NCI-H526 treated with DMSO at 0.1 percent for 48 hours (cell line): Measurements from ENCODE around the gene CRTC1.
A peak's percentile ranks its signal among the peaks of the same experiment; 100 is the strongest.

Experiments
- DNase-seq: peaks from one replicate; lab custom pipeline; 2025; lab: John Stamatoyannopoulos, UW

The CRTC1 gene

DNA sequence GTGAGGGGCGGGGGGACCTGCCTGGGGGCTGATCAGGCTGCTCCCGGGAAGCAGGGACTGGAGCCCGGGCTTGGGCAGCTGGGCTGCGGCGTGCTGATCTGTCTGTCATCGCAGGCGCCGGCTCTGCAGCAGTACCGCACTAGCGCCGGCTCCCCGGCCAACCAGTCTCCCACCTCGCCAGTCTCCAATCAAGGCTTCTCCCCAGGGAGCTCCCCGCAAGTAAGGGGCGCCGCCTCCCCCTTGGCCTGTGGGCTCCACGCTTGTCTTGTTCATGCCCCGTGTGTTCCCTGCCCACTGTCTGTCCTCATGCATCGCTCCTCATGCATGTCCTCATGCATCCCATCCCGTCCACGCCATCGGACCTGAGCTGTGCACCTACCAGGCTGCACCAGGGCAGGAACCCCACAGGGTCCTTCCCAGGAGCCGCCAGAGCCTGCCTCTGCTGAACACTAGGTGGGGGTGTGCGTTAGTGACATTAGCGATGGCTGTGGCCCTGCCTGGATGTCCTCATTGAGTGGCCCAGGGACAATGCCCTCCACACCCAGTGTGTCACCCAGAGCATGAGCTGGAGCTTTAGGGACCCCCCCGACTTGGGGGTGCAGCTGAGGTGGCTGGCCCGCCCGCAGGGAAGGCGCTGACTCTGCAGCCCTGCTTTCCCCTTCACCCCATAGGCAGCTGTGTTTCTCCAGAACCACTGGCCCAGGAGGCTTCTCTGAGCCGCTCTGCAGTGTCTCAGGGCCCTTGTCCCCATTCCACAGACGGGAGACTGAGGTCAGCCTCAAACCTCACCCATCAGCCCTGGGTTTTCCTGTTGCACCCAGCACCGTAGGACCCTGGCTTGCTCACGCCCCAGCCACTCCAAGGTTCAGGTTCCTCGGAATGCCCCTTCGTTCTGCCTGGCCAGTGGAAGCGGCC is 88.1 kb downstream of the CRTC1 start:
- peak; percentile 10 for DNase-seq

DNA sequence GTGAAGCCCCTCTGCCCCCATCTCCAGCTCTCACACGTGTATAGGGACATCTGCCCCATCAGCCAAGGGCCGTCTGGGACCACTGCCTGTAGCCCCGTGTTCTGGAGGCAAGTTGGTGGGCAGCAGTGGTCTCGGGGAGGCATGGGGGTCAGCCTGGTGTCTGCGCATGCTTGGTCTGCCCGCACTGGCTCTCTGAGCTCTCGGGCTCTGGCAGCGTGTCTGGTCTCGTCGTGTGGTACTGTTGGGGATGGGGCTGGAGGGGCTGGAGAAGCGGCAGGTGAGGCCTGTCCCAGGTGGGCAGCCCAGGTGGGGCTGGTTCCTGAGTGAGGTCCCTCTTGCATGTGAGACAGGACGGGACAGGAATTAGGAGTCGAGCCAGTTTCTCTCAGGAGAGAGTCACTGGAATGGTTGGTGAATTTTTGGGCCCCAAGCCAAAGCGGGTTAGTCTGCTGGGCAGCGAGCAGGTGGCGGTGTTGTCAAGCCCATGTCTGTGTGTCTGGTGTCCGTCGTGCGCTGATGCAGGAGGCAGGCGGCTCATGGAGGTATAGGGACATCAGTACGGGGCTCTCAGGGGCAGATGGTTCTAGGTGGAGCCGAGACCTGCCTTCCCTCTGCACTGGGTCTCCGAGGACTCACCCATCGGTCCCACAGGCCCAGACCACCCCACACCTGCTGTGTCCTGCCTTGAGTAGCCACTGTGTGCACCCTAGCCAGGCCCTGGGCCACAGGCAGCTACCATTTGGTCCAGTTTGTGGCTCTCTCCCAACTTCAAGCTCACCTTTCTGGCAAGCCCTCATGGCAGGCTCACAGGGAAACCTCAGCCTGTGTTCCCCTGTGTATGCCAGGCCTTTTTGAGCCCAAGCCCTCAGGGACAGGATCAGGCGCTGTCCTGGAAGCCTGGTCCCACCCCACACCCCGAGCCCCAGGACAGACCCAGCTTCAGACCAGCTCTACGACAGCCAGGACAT is 89.4 kb downstream of the CRTC1 start:
- DNase-seq, result no peak

DNA sequence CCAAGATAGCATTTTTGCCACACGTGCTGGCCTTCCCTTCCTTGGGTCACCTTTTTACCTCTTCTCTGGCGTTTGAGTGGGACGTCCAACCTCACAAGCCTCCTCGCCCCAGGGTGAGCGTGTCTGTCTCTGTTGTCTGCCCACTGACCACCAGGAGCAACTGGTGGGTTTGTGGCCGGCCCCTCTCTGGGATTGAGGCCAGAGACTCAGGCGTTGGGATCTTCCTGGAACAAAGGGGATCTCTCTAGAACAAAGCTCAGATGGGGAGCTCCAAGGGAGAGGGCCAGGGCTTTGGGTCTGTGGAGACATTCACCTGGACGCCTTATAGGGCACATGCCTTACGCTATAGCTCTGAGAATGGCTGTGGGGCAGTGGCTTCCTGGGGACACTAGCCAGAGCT is 90.2 kb downstream of the CRTC1 start:
- no peak for DNase-seq

DNA sequence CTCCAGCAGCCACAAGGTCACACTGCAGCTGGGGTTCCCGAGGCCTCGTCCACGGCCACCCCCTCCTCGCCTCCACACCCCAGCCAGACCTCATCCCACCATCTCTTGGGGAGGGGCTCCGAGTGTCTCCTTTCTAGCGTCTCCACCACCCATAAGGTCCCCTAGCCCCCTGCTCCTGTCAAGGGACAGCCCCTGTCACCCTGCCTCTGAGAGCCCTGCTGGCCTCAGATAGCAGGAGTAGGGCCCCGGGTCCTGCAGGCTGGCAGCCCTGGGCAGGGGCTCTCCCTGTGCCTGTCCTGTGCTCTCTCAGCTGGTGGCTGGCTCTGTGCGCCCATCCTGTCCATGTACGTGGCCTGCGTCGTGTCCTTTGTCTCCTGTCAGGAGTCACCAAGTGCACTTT is 90.6 kb downstream of the CRTC1 start:
- DNase-seq, result no peak

DNA sequence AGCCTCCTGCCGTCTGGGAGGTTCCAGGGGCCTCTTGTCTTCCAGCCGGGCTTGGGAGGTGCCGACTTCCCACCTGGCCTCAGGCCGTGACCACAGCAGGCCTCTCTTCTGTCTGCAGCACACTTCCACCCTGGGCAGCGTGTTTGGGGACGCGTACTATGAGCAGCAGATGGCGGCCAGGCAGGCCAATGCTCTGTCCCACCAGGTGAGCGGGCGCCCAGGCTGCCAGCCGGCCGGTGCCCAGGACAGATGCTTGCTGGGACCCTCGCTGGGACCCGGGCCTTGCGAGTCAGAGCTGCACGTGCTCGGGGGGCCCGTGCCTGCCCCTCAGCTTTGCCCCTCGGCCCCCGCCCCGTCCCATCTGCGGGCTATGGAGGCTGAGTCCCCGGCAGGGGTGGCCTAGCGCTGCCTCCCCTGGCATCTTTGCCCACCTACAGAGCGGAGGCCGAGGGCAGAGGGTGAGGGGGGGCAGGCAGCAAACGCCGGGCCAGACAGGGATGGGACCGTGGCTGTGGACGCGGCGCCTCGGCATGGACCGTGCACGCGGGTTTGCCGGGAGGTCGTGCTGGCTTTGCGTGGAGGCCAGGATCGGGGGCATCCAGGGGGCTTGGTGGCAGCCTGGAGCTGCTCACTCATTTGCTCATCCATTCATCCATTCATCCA is 91.4 kb downstream of the CRTC1 start:
- DNase-seq, result no peak

DNA sequence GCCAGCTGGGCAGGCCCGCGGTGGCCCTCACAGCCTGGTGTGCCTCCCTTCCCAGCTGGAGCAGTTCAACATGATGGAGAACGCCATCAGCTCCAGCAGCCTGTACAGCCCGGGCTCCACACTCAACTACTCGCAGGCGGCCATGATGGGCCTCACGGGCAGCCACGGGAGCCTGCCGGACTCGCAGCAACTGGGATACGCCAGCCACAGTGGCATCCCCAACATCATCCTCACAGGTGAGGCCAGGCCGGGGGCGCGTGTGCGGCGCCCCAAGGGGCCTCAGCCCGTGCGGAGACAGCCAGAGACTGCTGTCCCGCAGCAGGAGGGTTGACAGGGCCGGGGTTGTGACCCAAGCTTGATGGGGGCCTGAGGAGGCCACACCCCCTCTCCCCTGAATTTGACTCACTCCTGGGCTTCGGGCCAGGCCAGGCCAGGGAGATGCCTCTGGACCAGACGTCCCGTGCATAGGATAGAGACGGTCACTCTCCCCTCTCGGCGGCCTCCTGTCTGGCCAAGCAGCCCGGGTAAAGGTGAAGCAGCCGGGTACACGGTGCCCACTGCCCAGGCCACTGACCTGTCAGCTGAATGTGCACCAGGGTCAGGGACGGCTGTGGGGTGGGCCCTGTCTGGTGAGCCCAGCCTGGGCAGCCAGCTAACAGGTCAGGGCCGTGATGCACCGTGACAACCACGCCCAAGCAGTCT is 92.3 kb downstream of the CRTC1 start:
- DNase-seq, result no peak

DNA sequence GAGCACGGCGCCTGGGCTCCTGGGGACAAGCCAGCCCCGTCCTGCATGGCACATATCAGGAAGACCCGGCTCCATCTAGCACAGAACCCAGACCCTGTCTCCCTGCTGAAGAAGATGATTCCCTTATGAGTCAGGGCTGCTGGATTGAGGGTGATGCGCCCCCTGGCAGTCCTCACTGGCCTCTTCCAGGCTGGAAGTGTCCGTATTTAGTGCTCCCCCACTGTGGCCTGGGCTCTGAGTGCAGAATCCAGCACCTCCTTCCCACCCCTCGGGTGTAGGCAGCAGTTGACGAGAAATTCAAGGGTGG is 92.8 kb downstream of the CRTC1 start:
- no peak for DNase-seq

DNA sequence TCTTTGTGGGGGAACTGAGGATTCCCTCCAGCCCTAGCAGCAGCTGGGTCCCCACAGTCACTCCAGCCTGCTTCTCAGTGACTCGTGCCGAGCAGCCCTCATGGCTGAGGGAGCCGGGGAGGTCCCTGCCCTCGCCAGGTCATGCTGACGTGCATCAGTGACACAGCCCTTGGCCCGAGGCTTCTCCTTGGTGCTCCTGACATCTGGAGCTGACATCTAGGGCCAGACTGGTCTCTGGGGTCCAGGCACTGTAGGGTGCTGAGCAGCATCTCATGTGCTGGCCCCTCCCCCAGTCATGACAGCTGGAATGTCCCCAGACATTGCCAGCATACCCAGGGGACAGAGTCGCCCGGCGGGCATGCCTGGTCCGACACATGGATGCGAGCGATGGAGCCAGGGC is 93.3 kb downstream of the CRTC1 start:
- no peak for DNase-seq

DNA sequence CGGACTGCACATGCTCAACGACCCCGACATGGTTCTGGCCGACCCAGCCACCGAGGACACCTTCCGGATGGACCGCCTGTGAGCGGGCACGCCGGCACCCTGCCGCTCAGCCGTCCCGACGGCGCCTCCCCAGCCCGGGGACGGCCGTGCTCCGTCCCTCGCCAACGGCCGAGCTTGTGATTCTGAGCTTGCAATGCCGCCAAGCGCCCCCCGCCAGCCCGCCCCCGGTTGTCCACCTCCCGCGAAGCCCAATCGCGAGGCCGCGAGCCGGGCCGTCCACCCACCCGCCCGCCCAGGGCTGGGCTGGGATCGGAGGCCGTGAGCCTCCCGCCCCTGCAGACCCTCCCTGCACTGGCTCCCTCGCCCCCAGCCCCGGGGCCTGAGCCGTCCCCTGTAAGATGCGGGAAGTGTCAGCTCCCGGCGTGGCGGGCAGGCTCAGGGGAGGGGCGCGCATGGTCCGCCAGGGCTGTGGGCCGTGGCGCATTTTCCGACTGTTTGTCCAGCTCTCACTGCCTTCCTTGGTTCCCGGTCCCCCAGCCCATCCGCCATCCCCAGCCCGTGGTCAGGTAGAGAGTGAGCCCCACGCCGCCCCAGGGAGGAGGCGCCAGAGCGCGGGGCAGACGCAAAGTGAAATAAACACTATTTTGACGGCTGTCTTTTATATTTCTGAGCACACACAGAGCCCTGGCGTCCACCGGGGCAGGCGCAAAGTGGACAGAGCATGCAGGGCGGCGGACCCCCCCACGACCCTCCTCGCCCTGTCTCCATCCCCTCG is 94.0 kb downstream of the CRTC1 start:
- no peak for DNase-seq

DNA sequence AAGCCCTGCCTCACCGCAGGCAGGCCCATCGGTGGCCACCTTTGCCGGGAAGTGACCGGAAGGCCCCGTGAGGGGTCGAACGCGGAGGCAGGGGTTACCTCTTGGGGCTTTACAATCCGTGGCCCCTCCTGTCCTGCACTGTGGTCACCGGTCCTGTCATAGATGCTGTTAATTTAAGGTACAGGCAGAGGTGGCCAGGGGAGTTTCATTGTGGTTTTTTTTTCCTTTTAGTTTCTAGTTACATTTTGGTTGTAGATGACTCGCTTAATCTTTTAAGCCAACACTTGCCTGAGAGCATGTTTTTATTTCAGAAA is 94.6 kb downstream of the CRTC1 start:
- no peak for DNase-seq

DNA sequence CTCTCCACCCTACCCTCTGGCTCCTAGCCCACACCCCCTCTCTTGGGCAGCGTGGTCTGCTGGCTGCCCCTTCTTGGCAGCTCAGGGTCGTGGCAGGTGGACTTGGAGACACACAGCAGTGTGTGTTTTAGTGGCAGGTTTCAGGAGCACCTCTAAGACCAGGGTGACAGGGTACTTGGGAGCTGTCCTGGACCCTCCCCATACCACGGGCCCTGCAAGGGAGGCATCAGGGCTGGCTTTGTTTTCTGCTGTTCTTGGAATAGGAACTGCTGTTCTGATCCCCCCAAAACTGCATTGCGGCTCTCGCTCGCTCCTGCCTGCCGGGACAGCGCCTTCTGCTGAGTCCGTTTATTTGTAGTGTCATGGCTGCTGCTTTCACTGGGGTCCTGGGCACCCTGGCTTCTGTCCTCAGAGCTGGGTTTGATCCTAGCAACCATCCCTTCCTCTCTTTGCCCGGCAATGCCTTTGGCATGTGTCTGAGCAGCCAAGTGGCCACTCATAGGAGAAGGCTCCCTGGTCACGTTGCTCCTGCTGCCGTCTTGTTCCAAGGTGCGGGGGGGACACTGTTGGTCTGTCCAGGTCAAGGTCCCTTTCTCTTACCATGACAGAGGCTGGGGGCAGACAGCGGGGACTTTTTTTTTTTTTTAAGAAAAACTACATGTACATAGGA is 95.5 kb downstream of the CRTC1 start:
- DNase-seq, result no peak

DNA sequence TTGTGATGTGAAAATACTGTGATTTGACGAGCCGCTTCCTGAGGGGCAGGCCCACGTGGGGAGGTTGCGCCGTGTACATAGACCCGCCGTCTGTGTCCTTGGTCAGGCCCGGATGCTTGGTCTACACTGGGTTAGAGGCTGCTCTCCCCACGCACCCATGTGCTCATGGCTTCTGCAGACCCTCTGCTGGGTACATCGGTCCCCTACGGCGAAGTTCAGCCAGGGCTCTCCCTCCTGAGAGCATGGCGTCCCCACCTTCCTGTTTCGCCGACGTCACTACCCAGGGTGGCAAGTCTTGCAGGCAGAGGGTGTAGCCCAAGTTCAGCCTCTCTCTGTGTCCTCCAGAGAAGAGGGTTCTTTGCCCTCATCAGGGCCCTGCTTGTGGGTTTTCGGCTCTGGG is 96.6 kb downstream of the CRTC1 start:
- DNase-seq, result no peak

DNA sequence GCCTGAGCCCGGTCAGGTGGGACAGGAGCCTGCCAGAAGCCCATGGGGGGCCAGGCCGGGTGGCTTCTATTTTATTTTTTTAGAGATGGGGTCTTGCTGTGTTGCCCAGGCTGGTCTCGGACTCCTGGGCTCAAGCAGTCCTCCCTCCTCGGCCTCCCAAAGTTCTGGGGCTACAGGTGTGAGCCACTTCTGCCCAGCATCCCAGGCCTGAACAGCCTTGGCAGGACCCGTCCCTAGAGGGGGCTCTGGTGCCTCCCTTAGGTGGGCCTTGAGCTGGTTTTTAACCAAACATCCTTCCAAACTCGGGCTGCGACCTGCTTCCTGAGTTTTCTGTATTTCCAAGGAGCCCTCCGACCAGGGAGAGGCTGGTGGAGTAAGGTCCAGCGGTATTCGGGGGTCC is 97.2 kb downstream of the CRTC1 start:
- DNase-seq, result no peak

DNA sequence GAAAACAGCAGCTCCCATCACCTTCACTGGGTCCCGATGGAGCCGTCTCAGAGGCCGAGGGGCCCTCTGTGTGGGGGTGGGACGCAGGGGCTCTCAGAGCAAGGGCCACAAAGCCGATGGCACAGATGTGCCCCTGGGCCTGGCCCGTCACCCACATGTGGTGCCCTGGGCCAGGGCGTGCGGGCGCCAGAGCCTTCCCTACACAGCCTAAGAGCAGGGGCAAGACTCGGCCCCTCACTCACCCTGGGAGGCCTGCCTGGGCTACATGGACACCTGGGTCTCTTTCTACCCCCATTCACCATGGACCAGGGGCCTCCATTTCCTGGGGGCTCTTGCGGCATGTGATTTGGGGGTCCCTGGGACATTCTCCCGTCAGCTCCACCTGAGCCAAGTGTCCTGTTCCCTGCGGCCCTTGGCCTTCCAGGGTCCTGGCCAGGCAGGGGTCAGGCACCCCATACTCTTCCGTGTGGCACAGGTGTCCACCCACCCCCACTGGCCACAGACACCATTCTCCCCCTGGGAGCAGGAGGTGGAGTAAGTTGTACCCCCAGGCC is 97.6 kb downstream of the CRTC1 start:
- no peak for DNase-seq

DNA sequence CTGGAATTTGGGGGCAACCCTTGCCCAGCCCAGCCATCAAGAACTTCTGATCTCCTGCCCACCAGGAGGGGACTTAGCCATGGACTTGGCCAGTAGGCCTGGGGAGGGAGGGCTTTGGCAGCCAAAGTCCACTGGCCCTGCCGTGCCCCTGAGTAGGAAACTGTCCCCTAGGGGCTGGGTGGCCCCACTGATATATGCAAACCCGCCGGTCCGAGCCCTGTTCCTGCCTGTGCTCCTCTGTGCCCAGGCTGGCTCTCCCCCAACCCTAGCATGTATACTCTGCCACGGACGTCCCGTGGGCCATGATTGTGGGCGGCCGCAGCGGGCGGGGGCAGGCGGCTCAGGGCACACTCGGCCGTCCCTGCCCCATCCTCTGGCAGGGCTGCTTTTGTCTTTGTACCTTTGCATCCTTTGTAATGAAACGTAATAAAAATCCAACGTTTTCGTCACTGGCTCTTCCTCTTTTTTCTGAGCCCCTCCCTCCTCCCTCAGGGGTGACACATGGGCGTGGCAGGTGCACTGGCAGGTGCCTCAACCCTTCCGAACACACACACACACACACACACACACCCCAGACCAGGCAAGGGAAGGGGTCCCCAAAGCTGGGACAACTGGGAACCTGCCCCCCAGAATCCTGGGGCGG is 98.5 kb downstream of the CRTC1 start:
- DNase-seq, result no peak

DNA sequence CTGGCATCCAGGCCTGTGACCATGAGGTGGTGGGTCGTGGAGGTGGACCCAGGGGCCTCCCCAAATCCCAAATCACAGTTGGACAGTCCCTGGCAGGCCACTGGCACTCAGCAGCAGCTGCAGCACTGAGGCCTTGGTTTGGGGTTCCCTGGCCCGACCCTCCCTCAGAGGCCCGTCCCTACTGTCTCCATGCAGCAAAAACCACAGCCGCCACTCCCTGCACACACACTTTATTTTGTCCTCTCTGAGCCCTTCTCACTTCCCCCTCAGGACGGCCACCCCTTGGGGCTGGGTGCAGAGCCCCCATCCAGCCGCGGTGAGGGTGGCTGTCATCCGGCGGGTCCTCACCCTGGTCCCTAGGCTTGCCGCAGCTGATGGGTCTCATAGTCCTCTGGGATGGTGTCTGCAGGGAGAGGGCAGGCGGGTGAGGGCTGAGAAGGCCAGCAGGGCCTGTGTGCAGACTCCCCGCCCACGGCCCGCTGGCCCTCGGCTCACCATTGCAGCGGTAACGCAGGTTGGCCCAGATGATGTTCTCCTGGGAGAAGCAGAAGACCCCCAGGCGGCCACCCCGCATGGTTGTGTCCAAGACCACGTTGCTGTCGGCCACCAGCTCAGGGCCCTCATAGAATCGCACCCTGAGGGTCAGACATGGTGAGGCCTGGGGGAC is 99.2 kb downstream of the CRTC1 start:
- no peak for DNase-seq

DNA sequence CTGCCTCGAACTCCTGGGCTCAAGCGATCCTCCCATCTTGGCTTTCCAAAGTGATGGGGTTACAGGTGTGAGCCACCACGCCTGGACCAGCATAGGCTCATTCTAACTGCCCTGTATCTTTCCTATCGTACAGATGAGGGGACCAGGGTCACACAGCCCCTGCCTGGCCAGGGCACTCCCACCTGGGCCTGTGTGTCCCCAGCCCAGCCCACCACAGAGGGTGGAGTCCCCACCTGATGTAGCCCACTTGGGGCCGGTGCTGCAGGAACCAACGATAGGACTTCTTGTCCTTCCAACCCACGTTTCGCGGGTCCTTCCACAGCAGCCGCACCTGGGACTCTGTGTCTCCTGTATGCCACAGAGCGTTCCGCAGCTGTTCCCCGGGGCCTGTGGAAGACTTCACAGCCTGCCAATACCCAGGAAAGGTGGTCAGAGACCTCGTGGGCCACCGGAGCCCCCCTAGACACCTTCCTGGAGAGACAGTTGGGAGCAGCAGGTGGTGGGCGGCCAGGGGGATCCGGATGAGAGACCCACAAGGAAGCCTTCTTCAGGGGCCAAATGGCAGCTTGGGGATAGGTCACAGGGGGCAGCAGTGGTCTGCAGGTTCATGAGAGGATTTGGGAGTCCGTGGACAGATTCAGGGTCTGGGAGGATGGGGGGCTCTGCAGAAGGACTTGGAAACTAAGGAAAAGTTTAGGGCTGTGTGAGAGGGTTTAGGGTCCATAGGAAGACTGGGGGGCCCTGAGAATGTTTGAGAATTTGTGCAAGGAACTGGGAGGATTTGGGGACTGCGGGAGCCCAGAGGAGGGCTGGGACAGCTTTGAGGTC is 100.7 kb downstream of the CRTC1 start:
- no peak for DNase-seq

DNA sequence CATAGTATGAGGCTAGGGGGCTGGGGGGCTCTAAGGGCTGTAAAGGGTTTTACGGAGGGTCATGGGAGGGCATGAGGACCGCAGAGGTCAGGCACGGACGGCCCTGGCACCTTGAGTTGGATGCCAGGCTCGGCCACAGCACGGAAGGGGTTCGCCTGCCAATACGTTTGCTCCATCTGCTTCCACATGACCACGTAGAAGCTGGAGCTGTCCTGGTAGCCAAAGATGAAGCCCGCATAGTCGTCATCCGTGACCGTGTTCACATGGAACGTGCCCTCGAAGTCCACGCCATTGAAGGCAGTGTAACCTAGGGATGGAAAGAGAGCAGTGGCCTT is 101.3 kb downstream of the CRTC1 start:
- no peak for DNase-seq
